GM10248 (cell line): ENCODE measurements around the gene SEC16A.

Experiments used
- CTCF ChIA-PET: fragments of 300-600 bp; sonication (Branson Sonifier 250); formaldehyde crosslinking; extraction: SDS; loops from one replicate; lab custom pipeline; 2021; ENCODE audit warnings: antibody characterized with exemption; lab: Yijun Ruan, JAX
- POLR2A ChIA-PET: fragments of 350-650 bp; sonication (Branson Sonifier 250); formaldehyde crosslinking; extraction: SDS; loops from one replicate; lab custom pipeline; 2020; ENCODE audit warnings: antibody characterized with exemption; lab: Yijun Ruan, JAX
- DNase-seq: peaks from one replicate; pipeline ENCODE4 v3.0.0; 2012; ENCODE audit errors: extremely low spot score
- CTCF ChIP-seq: IDR thresholded peaks from 2 replicates; pipeline ENCODE4 v1.5.1; 2012; ENCODE audit warnings: mild to moderate bottlenecking, low read depth; ENCODE audit errors: extremely low read depth, missing control alignments, control extremely low read depth

SEC16A gene

DNA sequence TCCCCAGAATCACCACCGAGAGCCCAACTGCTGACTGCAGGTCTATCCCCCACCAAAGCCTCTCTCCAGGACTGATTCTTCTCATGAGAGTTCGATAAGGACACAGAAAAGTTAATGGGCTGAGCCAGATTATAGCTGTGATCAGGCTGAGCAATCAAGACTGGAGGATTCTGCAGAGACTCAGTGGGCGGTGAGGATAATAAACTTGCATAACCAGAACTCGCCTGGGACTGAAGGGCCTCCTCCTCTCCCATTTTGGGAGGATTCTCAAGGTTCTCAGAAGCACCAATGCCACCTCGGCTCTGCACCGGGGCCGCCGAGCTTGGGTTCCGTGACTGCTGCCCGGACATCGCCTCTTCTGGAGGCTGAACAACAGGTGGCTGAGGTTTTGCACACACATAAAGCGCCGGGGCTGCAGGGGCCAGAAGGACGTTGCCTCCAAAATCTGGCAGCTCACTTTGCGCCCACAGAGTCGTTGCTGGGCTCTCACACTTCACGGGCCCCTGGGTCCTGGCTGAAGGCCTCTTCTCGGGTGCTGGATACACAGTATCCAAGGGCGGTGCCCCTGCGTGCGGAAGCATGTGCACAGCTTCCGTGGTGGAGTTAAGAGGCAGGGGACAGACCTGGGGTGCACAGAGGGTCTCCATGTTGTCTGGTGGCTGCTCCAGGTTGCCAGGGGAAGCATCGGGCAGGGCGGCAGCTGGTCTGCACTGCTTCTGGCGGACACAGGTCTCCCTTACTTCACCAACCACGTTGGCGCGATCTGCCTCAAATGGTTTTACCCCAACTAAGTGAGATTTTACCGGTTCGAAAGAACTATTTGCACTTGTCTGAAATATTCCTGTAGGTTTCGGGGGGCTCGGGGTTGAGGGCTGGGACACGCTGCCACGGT lies 7.6 kb downstream of the SEC16A start:
- no peak for TF ChIP-seq CTCF
- ChIA-PET CTCF (interaction anchor here (2.0 kb wide), 1 partner anchor 10 kb away, joined by 9 read pairs; no protein-coding TSS in a partner anchor), POLR2A (interaction anchor here (0.9 kb wide), 1 partner anchor 51 kb away, joined by 3 read pairs; no protein-coding TSS in a partner anchor)
- no peak for DNase-seq

GRCh38 chr9:136474021-136474640 lies 8.7 kb downstream of the SEC16A start:
- TF ChIP-seq CTCF = no peak
- no peak for DNase-seq
- CTCF ChIA-PET = interaction anchor here (2.0 kb wide), 1 partner anchor 11 kb away, joined by 9 read pairs; no protein-coding TSS in a partner anchor
- POLR2A ChIA-PET = no interaction called here

DNA sequence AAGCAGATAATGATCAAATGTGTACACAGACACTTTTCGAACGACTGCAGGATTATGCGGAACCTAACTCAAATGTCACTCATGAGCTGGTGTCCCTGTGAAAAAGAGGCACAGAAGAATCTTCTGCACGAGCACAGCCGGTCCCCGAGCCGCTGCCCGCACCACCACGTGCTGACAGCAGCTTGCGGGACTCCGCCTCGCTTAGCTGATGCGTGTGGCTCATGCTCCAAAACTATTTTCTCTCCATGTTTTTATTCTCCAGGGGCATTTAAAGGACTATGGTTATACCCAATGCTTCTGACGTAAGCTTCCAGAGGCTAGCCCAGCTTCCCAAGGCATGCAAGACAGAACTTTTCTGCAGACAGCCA lies 9.5 kb downstream of the SEC16A start:
- ChIA-PET CTCF (no interaction called here), POLR2A (no interaction called here)
- TF ChIP-seq CTCF = no peak
- DNase-seq = no peak

DNA sequence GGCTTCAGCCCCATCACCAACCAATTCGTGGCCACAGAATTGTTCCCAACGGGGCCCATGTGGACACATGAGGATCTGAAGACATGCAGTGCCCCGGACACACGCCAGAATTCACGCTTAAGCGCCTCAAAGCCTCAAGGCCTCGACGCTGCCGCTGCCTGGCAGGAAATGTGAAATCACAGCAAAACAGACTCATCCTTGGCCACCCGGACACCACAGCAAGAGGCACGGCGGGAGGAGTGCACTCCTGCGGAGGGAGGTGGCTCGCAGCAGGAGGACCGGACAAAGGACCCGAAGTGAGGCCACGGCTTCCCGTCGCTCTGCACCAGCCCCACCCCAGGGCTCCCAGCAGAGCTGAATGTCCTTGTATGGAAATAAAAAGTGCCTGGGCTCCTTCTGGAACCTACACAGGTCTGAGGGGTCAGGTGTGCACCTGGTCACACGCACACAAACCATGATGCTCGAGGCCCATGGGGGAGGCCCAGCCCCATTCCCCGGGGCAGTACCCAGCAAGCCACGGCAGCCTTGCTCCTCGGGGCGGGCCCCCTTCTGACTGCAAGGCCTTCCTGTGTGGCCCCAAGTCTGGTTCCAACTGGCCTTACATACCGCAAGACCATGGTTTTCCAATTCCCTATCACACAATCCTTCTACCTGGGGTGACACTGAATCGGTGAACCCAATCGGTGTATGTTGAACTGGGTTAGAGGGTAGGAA lies 10.0 kb downstream of the SEC16A start:
- POLR2A ChIA-PET = no interaction called here
- no peak for DNase-seq
- TF ChIP-seq CTCF = no peak
- CTCF ChIA-PET = interaction anchor here (1.0 kb wide), 1 partner anchor 12 kb away, joined by 3 read pairs; no protein-coding TSS in a partner anchor

- DNase-seq = no peak
- ChIA-PET CTCF (interaction anchor here (1.0 to 1.2 kb wide), 2 partner anchors 9 to 13 kb away, joined by 3 to 4 read pairs; no protein-coding TSS in a partner anchor), POLR2A (no interaction called here)
- TF ChIP-seq CTCF = no peak
Observed at GRCh38 chr9:136471802-136472487, 10.9 kb downstream of the SEC16A start.
